KBM-7 (cell line): Measurements from ENCODE around the gene LIPK.
"Not testable (repeated sequence)": the region's sequence is repeated elsewhere in the genome, so short reads cannot be mapped to it uniquely, and the experiment has no call there.

Experiments
- DNase-seq: peaks from one replicate; pipeline ENCODE4 v3.0.0-alpha.2; 2015
- in situ Hi-C: fragments of 300-500 bp; cut with MboI; formaldehyde crosslinking; loops from 2 replicates; pipeline ENCODE4 v1.14.3; 2020; ENCODE audit warnings: low sequenced_read_pairs, low pct_unique_long_range_greater_than_20kb, mixed read lengths

LIPK gene, protein sequence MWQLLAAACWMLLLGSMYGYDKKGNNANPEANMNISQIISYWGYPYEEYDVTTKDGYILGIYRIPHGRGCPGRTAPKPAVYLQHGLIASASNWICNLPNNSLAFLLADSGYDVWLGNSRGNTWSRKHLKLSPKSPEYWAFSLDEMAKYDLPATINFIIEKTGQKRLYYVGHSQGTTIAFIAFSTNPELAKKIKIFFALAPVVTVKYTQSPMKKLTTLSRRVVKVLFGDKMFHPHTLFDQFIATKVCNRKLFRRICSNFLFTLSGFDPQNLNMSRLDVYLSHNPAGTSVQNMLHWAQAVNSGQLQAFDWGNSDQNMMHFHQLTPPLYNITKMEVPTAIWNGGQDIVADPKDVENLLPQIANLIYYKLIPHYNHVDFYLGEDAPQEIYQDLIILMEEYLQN

DNA sequence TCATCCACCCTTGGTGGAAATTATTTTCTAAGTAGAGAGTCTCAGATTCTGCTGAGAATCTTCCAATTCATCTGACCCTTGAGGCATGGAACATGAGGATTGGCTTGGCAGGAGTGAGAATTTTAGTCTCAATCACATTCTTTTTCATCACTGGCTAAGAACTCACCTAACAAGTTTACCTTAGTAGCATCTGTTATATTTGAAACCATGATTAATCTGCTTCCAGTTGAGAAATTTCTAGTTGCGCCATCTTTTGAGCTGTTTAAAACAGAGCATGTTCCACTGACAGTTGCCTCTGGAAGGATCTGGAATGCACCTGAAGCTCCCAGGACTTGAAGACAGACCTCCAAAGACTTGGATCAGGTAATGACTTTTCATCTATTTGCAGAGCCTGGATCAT, at the start of gene LIPK:
Gene LIPK (plus strand): TSS at position 292 of the 400 bp plus-strand sequence. CDS start 18,295 bp downstream, outside the sequence.
- in situ Hi-C loops, result no loop called here
- no peak for DNase-seq

DNA sequence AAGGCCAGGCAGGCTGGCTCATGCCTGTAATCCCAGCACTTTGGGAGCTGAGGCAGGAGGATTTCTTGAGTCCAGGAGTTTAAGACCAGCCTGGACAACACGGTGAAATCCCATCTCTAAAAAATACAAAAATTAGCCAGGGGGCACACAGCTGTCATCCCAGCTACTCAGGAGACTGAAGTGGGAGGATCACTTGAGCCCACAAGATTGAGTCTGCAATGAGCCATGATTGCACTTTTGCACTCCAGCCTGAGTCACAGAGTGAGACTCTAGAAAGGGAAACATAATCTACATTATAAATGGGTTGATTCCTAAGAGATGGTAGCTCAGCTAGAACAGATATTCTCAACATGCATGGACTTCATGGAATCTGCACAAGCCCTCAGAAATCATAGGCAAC, 48.1 kb upstream of the LIPK start:
- no peak for DNase-seq
- in situ Hi-C loops, result no loop called here

DNA sequence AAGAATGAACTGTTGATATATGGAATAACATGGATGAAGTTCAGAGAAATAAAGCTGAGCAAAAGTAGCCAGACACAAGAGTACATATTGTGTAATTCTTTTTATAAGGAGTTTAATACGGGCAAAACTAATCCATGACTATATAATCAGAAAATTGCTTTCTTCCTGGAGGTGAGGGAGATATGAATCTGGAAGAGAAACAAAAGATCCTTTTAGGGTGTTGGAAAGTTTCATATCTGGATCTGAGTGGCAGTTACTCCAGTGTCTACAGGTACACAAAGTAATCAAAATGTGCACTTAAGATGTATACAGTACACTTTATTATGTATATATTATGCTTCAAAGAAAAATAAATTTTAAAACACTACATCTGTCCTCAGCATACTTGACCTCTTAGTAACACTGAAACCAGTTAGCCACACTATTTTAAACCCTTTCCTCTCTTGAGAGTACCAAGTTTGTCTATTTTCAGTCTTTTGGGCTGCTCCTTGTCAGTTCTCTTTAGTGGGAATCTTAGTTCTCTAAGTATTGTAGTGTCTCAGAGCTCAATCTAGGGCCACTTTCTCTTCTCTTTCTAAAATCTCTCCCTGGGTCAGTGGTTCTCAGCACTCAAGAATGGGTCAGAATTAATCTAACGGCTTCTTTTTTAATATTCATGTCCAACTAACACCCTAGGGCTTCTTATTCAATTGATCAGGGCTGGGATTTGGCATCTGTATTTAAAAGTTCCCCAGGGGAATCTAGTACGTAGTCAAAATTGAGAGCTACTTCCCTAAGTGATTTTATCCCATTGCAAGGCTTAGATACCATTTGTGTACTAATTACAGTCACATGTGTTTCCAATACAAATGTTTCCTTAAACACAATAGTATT, 46.1 kb upstream of the LIPK start:
- DNase-seq, result no peak
- in situ Hi-C loops, result no loop called here

DNA sequence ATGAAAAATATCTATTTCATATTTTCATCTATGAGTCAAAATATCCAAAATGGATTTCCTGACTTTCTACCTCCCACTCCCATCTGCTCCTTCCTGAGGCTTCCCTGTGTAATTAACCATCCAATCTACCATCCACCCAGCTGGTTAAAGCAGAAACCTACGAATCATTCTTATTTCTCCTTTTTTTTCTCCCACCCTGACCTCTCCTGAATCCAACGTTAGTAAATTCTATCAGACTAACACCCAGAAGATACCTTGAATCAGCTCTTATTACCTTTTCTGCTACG, 45.5 kb upstream of the LIPK start:
- in situ Hi-C loops, result no loop called here

DNA sequence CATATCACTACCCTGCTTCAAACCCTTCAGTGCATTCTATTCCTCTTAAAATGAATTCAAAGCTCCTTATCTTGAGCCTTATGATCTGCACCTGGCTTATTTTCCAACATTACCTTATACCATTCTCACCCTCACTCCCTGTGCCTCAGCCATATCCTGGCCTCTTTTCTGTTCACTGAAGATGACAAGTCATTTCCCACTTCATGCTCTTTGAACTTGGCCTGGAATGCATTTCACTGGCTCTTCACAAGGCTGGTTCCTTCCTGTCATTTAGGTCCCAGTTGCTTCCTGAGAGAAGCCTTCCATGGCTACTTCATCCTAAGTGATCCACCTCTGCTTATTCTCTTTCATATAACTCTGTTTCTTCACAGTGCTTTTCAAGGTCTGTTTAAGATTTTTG, 45.0 kb upstream of the LIPK start:
- in situ Hi-C loops, result no loop called here
- no peak for DNase-seq

More for the DNA sequence above, 45.5 kb upstream of the LIPK start:
- no peak for DNase-seq

DNA sequence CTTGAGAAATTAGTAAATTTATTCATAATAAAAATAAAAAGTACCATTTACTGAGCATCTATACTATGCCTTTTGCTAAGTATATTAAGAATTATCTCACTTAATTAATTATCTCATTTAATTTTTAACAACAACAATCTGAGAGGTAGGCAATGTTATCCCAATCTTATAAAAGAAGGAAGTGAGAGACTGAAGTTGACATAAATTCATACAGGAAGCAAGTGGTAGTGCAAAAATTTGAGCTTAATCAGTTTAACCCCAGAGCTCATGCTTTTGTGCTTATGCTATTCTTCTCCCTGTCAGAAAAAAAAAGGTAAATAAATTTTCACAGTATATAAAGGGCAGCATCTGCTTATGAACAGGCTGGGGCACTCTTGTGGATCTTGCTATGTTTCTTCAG, 44.5 kb upstream of the LIPK start:
- no peak for DNase-seq
- in situ Hi-C loops, result no loop called here

DNA sequence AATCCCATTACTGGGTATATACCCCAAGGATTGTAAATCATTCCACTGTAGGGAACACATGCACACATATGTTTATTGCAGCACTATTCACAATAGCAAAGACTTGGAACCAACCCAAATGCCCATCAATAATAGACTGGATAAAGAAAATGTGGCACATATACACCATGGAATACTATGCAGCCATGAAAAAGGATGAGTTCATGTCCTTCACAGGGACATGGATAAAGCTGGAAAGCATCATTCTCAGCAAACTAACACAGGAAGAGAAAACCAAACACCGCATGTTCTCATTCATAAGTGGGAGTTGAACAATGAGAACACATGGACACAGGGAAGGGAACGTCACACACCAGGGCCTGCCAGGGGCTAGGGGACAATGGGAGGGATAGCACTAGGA, 42.9 kb upstream of the LIPK start:
- DNase-seq, in situ Hi-C loops: not testable (repeated sequence)

DNA sequence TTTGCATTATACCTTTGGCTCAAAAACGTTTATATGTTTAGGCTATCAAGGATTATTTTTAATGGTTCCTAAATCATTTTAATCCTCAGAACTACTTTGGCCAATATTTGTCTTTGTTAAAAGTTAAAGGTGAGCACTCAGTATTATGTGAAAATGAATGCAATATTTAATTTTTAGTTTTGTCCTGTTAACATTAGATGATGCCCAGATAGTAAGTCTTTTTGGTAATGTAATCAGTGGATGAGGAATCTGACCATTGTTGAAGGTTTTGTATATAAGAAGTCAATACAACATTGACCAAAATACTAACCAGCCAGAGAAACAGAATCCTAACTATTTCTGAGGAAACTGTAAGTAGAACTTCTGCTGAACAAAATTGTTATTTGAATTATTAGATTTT, 41.9 kb upstream of the LIPK start, which contains the start of gene LIPF:
Gene LIPF (plus strand): TSS at position 301 of the 400 bp plus-strand sequence. CDS start 2,856 bp downstream, outside the sequence.
- in situ Hi-C loops, result no loop called here
- DNase-seq, result no peak

DNA sequence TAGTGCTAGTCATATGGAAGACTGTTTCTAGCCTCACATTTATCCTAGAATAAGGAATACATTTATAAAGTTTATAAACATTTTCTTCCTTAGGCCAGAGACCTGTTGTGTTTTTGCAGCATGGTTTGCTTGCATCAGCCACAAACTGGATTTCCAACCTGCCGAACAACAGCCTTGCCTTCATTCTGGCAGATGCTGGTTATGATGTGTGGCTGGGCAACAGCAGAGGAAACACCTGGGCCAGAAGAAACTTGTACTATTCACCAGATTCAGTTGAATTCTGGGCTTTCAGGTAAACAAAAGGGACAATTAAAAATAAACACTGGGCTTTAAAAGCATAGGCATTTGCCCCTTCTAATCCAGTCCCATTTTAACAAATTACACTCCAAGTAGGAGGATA, 37.6 kb upstream of the LIPK start:
- in situ Hi-C loops, result no loop called here

DNA sequence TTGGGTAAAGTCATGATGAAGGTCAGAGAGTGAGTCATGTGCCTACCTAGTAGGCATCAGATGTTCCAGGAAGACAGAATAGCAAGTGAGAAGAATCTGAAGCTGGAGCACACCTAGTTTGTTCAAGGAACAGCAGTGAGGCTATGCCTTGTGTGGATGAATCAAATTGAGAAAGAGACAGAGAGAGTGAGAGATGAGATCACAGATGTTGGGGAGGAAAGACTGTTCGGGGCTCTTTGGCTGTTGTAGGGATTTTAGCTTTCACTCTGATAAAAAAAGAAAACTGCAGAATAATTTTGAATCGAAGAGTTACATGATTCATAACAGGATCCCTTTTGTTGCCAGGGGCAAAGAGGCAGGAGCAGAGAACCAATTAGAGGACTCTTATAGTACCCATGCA, 35.6 kb upstream of the LIPK start:
- no peak for DNase-seq
- in situ Hi-C loops, result no loop called here

More for the DNA sequence above, 37.6 kb upstream of the LIPK start:
- DNase-seq, result no peak

DNA sequence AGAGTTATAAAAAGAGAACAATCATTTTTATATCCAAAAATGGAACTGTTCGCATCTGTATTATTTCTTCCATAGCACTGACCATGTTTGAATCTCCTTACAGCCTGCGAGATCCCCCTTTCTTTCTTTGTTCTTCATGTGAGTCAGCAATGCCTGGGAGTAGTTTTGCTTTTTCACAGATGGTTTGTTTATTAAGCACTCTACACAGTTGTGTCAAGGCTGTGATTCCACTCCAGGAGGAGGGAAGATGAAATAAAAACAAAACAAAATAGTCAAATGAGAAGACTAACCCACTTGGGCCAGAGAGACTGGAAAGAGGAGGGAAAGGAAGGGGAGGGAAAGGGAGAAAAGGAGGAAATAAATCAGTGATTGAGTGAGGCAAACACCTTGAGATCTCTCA, 34.0 kb upstream of the LIPK start:
- in situ Hi-C loops, result no loop called here
- DNase-seq, result no peak

DNA sequence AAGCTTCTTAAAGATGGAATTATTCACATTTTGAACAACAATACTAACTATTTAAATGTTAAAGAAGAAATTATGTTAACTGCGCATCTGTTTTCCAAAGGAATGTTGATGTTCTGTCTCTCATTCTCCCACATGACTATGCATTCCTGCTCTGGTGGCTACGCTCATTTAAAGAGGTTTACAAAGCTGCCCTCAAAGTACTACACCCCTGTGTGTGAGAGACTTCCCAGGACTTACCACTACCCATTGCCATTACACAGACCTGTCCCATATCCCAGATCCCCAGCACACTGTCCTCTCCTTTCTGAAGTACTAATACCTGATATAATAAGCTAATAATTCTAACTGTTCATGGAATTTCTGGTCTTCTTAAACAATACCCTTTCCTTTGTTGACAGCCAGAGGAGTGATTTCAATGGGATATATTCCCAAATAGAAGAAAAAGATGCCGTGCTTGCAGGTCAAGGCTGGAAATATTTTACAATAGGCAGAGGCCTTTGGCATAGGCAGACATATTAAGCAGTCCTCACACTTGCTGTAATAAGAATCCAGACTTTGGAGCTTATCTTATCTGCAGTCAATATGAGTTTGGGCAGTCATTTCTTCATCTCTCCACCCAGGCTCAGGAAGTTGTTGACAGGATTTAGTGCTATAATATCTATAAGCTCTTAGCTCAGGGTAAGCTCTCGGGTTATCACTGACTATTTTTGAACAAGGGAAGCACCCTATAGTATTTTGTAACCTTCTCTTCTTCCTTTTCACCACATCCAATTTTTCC, 29.6 kb upstream of the LIPK start:
- in situ Hi-C loops, result no loop called here
- DNase-seq, result no peak

DNA sequence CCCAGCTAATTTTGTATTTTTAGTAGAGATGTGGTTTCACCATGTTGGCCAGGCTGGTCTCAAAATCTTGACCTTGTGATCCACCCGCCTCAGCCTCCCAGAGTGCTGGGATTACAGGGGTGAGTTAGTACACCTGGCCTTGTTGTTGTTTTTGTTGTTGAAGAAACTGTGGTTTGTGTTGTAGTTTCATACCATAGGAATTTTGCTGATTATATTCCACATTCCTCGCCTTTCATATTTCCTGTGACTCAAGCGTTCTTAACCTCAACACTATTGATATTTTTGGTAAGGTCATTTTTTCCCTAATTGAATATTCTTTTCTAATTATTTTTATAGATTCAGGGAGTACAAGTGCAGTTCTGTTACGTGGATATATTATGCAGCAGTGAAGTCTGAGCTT, 25.1 kb upstream of the LIPK start:
- no peak for DNase-seq
- in situ Hi-C loops, result no loop called here

DNA sequence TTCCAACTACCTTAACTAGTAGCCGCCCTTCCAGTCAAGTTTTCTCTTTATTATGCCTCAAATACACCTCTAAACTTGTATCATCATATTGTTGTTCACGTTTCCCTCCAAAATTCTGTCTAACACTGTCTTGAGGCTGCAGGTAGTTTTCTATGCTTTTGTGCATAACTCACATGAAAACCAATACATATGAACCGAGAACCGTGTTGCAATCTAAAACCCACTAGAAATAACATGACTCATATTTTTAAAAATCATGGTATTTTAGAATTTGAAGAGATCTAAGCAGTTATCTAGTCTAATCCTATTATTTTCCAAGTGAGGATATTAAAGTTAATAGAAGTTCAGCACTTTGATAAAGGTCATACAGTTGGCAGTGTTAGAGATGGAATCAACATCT, 23.6 kb upstream of the LIPK start:
- in situ Hi-C loops, result no loop called here
- DNase-seq, result no peak

DNA sequence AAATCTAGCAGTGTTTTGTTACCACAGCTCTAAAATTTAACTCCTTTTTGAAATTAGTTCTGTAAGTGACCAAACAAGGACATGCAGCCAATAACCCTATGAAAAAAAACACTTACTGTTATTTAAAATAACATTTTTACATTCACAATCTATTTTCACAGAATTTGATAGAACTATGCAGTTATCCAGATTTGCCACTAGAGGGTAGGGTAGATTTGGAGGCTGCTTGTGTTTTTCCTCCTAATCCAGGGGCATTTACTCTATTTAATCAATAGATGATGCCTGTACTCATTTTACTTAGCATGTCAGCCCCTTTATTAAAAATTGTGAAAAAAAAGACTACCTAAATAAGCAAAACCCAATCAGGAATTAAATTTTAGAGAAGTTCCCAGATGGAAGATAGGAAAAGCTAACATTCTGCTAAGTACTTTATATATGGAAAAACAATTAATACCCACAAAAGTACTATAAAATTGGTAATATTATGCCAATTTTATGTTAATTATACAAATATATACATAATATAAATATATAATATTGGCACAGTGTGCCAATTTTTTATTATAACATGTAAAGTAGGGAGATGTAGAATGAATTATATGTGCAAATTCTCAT, 18.1 kb upstream of the LIPK start:
- peak; percentile 29 for DNase-seq
- in situ Hi-C loops, result no loop called here

DNA sequence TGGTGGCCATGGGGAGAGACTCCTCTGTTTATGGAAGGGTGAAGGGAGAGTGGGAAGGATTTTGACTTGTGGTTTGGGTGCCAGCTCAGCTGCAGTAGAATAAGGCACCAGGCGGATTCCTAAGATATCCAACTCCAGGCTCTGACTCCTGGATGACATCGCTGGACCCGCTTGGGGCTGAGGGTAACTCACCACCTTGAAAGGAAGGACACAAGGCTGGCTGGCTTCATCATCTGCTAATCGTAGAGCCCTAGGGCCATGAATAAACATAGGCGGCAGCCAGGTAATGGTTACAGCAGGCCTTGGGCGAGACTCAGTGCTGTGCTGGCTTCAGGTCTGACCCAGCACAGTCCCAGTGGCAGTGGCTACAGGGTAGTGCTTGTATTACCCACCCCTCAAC, 16.7 kb upstream of the LIPK start:
- DNase-seq, result no peak
- in situ Hi-C loops, result no loop called here

DNA sequence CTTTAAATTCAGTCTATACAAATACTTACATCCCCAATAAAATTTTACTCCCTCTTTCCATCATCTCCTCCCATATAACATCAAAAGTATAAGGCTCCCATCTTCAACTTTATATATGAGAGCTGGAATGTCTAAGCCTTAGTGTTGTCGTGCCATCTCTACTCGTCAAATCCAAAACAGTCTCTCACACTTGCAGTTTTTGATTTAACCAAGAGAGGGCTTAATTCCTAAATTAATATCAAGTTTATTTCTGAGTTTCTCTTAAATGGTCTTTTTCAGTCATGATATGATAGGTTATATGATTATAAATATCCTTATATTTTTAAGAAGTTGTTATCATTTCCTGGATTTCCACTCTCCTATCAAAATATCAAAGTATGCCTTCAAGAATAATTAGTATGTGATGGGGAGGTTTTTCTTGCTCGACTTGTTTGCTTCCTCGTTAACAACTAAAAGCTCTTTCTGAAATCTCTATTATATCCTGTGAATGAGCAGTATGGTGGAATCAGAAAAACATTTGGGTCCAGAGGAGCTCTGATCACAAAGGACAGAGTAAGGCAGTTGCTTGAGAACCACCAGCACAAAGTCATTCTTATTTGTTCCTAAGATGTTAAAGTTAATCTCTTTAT, 12.5 kb upstream of the LIPK start:
- no peak for DNase-seq
- in situ Hi-C loops, result no loop called here

DNA sequence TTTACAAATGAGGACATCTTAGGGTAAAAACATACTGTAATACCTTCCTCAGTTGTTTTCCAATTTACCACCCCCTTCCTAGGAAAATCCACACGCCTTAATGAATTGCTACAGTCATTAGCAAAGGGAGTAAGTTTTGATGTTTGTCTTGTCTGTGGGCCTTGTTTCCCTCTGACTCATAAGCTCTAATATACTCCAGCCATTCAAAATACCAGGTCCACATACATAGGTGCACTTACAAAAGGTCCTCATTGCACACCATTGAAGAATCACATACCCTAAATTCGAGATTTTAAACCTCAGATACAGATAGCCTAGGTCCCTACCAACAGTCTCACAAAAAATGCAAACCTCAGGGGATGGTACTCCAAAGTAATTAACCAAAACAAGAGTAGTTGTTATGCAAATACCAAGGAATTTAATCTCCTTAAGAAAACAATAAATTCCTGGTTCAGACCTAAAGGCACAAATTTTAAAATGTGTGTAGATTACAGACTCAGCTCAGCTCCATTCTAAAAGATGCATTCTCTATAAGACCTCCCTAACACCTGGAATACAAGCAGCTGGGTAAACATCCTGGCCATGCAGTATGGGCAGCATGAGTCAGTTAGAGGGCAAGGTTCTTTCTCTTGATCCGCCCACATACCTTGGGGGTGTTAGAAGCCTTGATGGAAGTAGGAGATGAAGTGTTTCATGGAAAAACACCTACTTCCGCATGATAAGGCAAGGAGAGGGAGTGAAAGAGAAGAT, 3.0 kb upstream of the LIPK start:
- in situ Hi-C loops, result no loop called here
- DNase-seq, result no peak
